UCSD-AML1 (cell line): Measurements from ENCODE around the gene STAM.
A peak's percentile ranks its signal among the peaks of the same experiment; 100 is the strongest.

ENCODE experiments used
- DNase-seq: peaks from one replicate; lab custom pipeline; 2025; ENCODE audit not compliant: unreplicated experiment; lab: John Stamatoyannopoulos, UW

Gene STAM

GRCh38 chr10:17758200-17758599 lies 114.2 kb downstream of the STAM start:
- no peak for DNase-seq

- no peak for DNase-seq
Measured at GRCh38 chr10:17758896-17759295, 114.9 kb downstream of the STAM start.

- DNase-seq, result no peak
Measured at GRCh38 chr10:17764142-17764541, 120.2 kb downstream of the STAM start.

GRCh38 chr10:17765602-17766001 lies 121.7 kb downstream of the STAM start:
- peak; percentile 21 for DNase-seq
